HG02571 (cell line): ENCODE data around the gene USH1C.

Source experiments
- ATAC-seq: cut with Tn5 transposase; IDR thresholded peaks from one replicate; pipeline ENCODE4 v1.9.1; 2021; ENCODE audit warnings: mild to moderate bottlenecking, moderate library complexity; ENCODE audit not compliant: unreplicated experiment

USH1C gene

GRCh38 chr11:17544181-17544622, at the start of gene USH1C:
TSS of gene USH1C (minus strand) at chr11:17544416. CDS start at chr11:17544307, 109 bp downstream.
- no peak for ATAC-seq

- no peak for ATAC-seq
Observed at GRCh38 chr11:17593466-17594245, 49.4 kb upstream of the USH1C start.

GRCh38 chr11:17591293-17591692, 47.1 kb upstream of the USH1C start:
- no peak for ATAC-seq

- no peak for ATAC-seq
Observed at GRCh38 chr11:17590463-17590862, 46.2 kb upstream of the USH1C start.

- no peak for ATAC-seq
Observed at GRCh38 chr11:17588721-17589120, 44.5 kb upstream of the USH1C start.

- no peak for ATAC-seq
Observed at GRCh38 chr11:17588166-17588565, 44.0 kb upstream of the USH1C start.

GRCh38 chr11:17585911-17586695, 41.9 kb upstream of the USH1C start:
- no peak for ATAC-seq

- ATAC-seq = no peak
Observed at GRCh38 chr11:17581732-17582053, 37.5 kb upstream of the USH1C start.

GRCh38 chr11:17581036-17581731, 37.0 kb upstream of the USH1C start:
- no peak for ATAC-seq

GRCh38 chr11:17580271-17580670, 36.1 kb upstream of the USH1C start:
- no peak for ATAC-seq

- no peak for ATAC-seq
Observed at GRCh38 chr11:17579451-17579850, 35.2 kb upstream of the USH1C start.

GRCh38 chr11:17578958-17579357, 34.7 kb upstream of the USH1C start:
- ATAC-seq = no peak

- ATAC-seq = no peak
Observed at GRCh38 chr11:17578296-17578695, 34.1 kb upstream of the USH1C start.

GRCh38 chr11:17575431-17576425, 31.5 kb upstream of the USH1C start:
- no peak for ATAC-seq

GRCh38 chr11:17574141-17575091, 30.2 kb upstream of the USH1C start:
- ATAC-seq = no peak

- ATAC-seq = no peak
Observed at GRCh38 chr11:17573526-17573925, 29.3 kb upstream of the USH1C start.

GRCh38 chr11:17572791-17573460, 28.7 kb upstream of the USH1C start:
- no peak for ATAC-seq

- ATAC-seq = no peak
Observed at GRCh38 chr11:17572359-17572690, 28.1 kb upstream of the USH1C start.
